Measurements from ENCODE around the gene STOM. TPM values are rescaled to one million over a fixed set of nuclear protein-coding genes. Genes with fewer than 3 reads are reported as not detected.

Gene STOM, protein sequence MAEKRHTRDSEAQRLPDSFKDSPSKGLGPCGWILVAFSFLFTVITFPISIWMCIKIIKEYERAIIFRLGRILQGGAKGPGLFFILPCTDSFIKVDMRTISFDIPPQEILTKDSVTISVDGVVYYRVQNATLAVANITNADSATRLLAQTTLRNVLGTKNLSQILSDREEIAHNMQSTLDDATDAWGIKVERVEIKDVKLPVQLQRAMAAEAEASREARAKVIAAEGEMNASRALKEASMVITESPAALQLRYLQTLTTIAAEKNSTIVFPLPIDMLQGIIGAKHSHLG
- total RNA-seq = 98.0 and 128 TPM in 2 replicates

DNA sequence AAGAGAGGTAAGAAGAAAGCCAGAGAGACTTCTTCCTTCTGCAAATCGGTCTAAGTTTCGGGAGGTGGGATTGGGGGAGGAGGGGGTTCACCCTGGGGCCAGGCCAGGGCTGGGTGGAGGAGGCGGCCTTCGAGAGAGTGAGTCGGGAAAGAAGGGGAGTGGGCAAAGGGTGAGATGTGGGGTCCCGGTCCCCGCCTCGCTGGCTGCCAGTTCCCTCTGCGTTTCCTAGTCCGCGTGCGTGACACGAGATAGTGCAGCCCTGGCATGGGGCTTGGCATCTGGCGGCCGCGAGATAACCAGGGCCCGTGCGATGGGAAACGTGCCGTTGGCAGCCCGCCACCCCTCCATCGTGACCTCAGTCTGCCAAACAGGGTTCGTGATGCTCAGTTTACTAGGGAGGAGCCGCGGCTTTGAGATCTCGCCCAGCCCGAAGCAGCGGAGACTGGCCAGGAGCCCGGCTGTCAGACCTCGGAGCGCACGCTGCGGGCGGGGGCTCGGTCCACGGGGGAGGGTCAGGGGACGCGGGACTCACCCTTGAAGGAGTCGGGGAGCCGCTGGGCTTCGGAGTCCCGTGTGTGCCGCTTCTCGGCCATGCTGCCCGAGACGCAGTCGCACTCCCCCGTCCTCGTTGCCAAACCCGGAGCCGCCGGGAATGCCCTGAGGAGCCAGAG lies at the start of gene STOM:
TSS of gene STOM (minus strand) at position 656 of the 671 bp plus-strand sequence. CDS start at position 593, 63 bp downstream.

Other genes with a start within 250 kb of the STOM start
- 38.3 and 50.4 TPM in 2 replicates for gene RAB14, start 168.4 kb downstream of the STOM start, total RNA-seq
- 602 and 638 TPM in 2 replicates for gene GSN, start 102.1 kb downstream of the STOM start, total RNA-seq
- 0.10 and 0.20 TPM in 2 replicates for gene GGTA1, start 129.6 kb upstream of the STOM start, total RNA-seq